PC-3 (cell line): ENCODE results near the gene PRKCE.

ENCODE experiments used
- CTCF ChIP-seq: fragments of 300-600 bp; sonication (generic); conservative IDR thresholded peaks from 2 replicates; pipeline ENCODE4 v1.5.1; 2017; ENCODE audit warnings: antibody characterized with exemption, low read depth, mild to moderate bottlenecking, low read length
- EZH2 ChIP-seq: fragments of 300-600 bp; sonication (generic); IDR thresholded peaks from one replicate; pipeline ENCODE4 v1.6.1; 2017; ENCODE audit warnings: antibody characterized with exemption, mild to moderate bottlenecking, low read length; ENCODE audit not compliant: unreplicated experiment
- EZH2phosphoT487 ChIP-seq: fragments of 300-600 bp; sonication (generic); IDR thresholded peaks from 2 replicates; pipeline ENCODE4 v1.6.1; 2018; ENCODE audit warnings: mild to moderate bottlenecking, antibody characterized with exemption, low read length, borderline replicate concordance

GRCh38 chr2:45984896-45985473 is 333.5 kb downstream of the PRKCE start:
- no peak for TF ChIP-seq CTCF
- no peak for TF ChIP-seq EZH2phosphoT487
- no peak for TF ChIP-seq EZH2
